ENCODE measurements around the gene MAPK7. TPM values are rescaled to one million over a fixed set of nuclear protein-coding genes. Genes with fewer than 3 reads are reported as not detected.

Gene MAPK7
- total and polyA plus RNA-seq, 2 donors (not counting 3 experiments of a cell fraction or from before 2014, with no cell fraction given), result 16.8 to 30.7 TPM

- peaks cover 4 to 7% of the 10 kb centered on the region in 2 experiments for H3K27me3 ChIP-seq (ENCODE audit: control insufficient read depth in 2 of 2, insufficient read depth in 2 of 2, low read length in 2 of 2)
- H3K4me1 ChIP-seq (ENCODE audit: control insufficient read depth, extremely low read depth, insufficient read depth, low read length), result no peaks in the 10 kb centered on the region
- dilution Hi-C loops (cut with MboI; ENCODE audit: extremely low pct_ligation_motif_present, low sequenced_read_pairs) (no loop called here), intact Hi-C loops (cut with micrococcal nuclease) (no loop called here)
- no peak overlapping the region for H3K4me3 ChIP-seq (replicated peaks in 1 of 3; ENCODE audit: insufficient read depth in 1 of 3, low read depth in 1 of 3, low read length in 3 of 3)
- no peak overlapping the region for H3K27ac ChIP-seq (ENCODE audit: insufficient read depth, low read depth, low read length)
- no TSS peak for BruUV-seq (replicated peaks)
- CTCF ChIA-PET, result interaction anchor here (1.6 kb wide), 1 partner anchor 45 kb away, joined by 4 read pairs; no protein-coding TSS in a partner anchor
- no peaks in the 10 kb centered on the region for H4K20me1 ChIP-seq (replicated peaks; ENCODE audit: control insufficient read depth, extremely low read depth, insufficient read depth, low read length)
- H2AFZ ChIP-seq (ENCODE audit: low read depth, low read length), result no peak overlapping the region
- DNase-seq (ENCODE audit: low read depth, low spot score) (no peak), FAIRE-seq (no peak)
- no peak overlapping the region for H3K9ac ChIP-seq (replicated peaks; ENCODE audit: extremely low read depth, insufficient read depth, low read length)
- POLR2A ChIA-PET, result no interaction called here
- no peaks in the 10 kb centered on the region for H3K9me3 ChIP-seq (replicated peaks; ENCODE audit: control insufficient read depth, insufficient read depth, low read length)
- H3K79me2 ChIP-seq (ENCODE audit: control insufficient read depth, insufficient read depth, low read length), result no peaks in the 10 kb centered on the region
- H3K4me2 ChIP-seq (ENCODE audit: insufficient read depth, low read length), result no peak overlapping the region
- H3K36me3 ChIP-seq (ENCODE audit: control insufficient read depth in 2 of 2, extremely low read depth in 1 of 2, insufficient read depth in 2 of 2, low read length in 2 of 2), result no peaks in the 10 kb centered on the region
- H3K9me1 ChIP-seq (replicated peaks; ENCODE audit: control insufficient read depth, extremely low read depth, insufficient read depth, low read length), result no peaks in the 10 kb centered on the region
- TF ChIP-seq POLR2A (IDR thresholded peaks at IDR 0.05; ENCODE audit: low read depth, low read length) (no peak), FOS (IDR thresholded peaks at IDR 0.05; ENCODE audit: borderline replicate concordance, insufficient read depth, low read length) (no peak), POLR2AphosphoS5 (IDR thresholded peaks at IDR 0.05; ENCODE audit: insufficient read depth, low read depth, low read length) (no peak), JUN (IDR thresholded peaks at IDR 0.05; ENCODE audit: borderline replicate concordance, insufficient read depth, insufficient read length, low read depth) (no peak), EZH2 (IDR thresholded peaks at IDR 0.05; ENCODE audit: borderline replicate concordance, low read depth, low read length, severe bottlenecking) (no peak), CTCF (IDR thresholded peaks at IDR 0.05; ENCODE audit: extremely low read depth in 1 of 2, insufficient read depth in 1 of 2, low read depth in 1 of 2, low read length in 2 of 2) (no peak), MAX (IDR thresholded peaks at IDR 0.05; ENCODE audit: insufficient read depth, insufficient read length) (no peak), MYC (IDR thresholded peaks at IDR 0.05; ENCODE audit: low read depth, low read length) (no peak), GATA2 (IDR thresholded peaks at IDR 0.05; ENCODE audit: insufficient read depth, insufficient read length, low read depth, low read length) (no peak)
These were observed 31.2 kb downstream of the MAPK7 start for GRCh38 chr17:19409509-19409908.

Measured in endothelial cell of umbilical vein (primary cell).